Jurkat, Clone E6-1 (cell line): ENCODE results near the gene NKAIN2.

ENCODE experiments used
- DNase-seq: peaks from one replicate; pipeline ENCODE4 v3.0.0-alpha.2; 2011; ENCODE audit warnings: low read depth, low spot score
- H3K4me3 ChIP-seq: 2 replicates; pipeline ENCODE4 v1.5.1; 2011; ENCODE audit warnings: mild to moderate bottlenecking, low read length, control low read depth, moderate library complexity

NKAIN2 gene

DNA sequence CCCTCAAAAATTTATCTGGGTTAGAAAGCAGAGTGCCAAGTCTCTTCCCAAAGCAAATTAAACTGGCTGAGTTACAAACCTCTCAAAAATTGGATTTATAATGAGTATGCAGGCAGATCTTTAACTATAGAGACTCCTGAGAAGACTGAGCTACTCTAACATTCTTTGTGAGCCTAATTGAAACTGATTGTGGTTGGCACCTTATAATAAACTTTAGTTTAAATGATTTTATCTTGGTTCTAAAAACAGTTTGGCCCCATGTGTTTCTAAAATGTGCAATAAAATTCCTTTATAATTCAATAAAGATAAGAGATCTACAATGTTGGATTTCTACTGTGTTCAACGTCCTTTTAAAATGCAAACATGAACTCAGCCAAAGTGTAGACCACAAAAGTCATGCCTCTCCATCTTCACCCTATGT, 678.4 kb downstream of the NKAIN2 start:
- no peak for DNase-seq
- H3K4me3 ChIP-seq: no peak overlapping the region

DNA sequence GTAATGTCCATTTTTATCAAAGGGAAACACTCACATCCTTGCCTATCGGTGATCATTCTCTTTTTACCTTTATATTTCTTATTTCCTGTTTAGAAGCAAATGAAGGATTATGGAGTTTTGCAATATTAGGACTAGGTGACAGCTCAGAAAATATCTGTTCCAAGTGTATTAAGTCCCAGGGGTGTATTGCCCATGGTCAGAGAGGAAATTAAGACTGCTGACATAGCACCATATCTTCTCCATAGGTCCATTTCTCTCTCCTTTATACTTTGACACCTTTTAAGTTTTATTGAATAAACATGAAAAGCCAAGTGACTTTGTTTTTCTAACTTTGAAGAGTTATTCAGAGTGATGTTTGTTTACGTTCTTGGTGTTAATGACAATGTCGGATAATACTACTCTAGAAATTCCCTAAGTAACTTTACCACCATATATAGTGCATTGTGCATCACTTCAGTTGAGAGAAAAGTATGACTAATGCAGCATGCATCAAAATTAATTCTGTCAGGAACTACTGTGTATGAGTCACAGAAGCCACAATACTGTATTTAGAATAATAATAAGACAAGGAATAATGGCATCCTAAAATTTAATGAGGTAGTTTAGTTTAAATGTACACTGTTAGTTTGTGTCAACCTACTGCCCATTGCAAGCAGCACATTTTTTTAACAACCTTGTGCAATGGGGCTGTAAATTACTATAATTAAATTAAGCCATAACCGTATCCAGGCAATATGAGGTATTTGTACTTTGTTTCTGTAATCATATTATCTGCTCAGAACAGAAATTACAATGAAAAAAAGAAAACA, 684.2 kb downstream of the NKAIN2 start:
- DNase-seq: no peak
- no peak overlapping the region for H3K4me3 ChIP-seq

- H3K4me3 ChIP-seq: no peak overlapping the region
- DNase-seq: no peak
These were observed 686.5 kb downstream of the NKAIN2 start for GRCh38 chr6:124490122-124490521.

GRCh38 chr6:124493259-124493658, 689.6 kb downstream of the NKAIN2 start:
- no peak overlapping the region for H3K4me3 ChIP-seq
- DNase-seq: no peak

GRCh38 chr6:124494956-124495664, 691.4 kb downstream of the NKAIN2 start:
- no peak for DNase-seq
- H3K4me3 ChIP-seq: no peak overlapping the region

- H3K4me3 ChIP-seq: no peak overlapping the region
- no peak for DNase-seq
These were observed 692.1 kb downstream of the NKAIN2 start for GRCh38 chr6:124495665-124496190.

GRCh38 chr6:124496334-124496733, 692.7 kb downstream of the NKAIN2 start:
- no peak for DNase-seq
- H3K4me3 ChIP-seq: no peak overlapping the region

DNA sequence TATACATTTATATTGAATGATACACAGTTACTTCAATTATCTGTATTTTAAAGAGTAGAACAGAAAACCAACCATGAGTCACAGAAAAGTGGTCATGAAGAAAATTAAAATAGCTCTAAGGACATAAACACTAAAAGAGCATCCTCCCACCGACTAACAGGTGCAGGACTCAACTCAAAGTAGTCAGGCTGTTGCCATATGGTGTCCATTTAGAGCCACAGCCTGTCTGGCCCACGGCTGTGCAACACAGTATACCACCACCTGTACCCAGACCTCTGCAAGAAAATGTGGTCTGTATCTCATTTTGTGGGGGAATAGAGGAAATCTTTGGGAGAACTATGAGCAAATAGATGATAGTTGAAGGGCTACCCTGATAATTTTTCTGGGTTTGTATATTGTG, 708.8 kb downstream of the NKAIN2 start:
- no peak for DNase-seq
- H3K4me3 ChIP-seq: no peak overlapping the region

DNA sequence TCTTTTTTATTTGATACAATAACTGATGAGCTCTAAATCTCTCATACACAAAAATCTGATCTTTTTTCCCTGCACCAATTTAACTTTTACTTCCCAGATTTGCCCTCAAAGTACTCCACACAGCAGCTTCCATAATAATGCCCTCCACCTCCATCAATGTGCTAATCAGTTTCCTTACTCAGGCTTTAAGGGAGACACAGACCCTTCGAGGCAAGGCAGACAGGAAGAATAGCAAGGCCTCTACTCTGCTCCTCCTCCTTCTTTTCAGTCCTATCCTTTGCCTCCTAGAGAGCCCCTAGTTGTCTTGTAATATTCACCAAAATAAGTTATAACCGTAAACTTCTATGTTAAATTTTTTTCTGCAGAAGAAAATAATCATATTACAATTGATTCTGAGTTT, 713.7 kb downstream of the NKAIN2 start:
- H3K4me3 ChIP-seq: no peak overlapping the region
- DNase-seq: no peak

GRCh38 chr6:124520514-124520913, 716.8 kb downstream of the NKAIN2 start:
- no peak for DNase-seq
- no peak overlapping the region for H3K4me3 ChIP-seq

DNA sequence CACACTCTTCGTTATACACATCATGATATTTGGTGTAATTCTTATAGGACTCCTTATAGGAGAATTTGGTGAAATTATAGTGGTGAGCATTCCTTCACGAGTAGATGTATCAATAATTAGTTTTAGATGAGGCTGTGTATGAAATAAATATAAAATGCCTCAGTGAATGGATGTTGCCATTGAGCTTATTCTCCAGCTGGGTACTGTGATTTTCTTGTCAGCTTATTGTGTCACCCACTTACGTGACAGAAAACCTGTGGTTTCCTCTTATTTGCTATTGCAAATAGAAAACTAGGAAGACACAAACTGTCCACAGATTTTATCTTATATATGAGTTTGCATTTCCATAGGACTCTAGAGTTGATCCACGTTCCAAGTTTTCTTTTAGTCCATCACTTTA, 718.7 kb downstream of the NKAIN2 start:
- no peak for DNase-seq
- no peak overlapping the region for H3K4me3 ChIP-seq

DNA sequence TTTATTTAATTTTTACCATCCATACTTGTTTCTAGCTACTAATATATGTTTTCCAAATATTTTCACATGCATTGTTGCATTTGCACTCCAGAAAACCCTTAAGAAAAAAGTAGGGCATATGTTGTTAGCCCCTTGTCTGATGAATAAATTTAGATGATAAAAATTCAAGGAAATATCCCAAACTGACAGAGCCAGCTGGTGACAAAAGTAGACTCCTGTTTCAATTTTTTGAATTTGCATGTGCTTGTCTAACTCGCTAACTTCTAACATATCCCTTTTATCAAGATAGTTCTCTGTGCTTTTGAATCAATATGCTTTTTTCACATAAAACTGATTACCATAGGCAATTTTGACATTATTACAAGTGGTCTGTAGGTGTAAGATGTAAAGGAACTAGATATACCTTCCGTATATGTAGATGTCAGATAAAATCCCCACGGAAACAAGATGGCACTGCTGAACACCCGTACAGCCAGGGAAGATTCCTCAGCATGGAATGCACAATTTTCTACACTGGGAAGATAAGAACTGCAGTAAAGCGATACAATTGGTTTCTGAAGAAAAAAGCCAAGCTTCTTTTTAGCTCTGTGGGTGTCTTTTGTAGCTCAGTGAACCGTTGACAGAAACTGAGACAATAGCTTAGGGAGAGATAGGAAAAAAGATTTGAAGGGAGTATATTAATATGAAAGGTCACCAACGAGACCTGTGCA, 721.0 kb downstream of the NKAIN2 start:
- no peak for DNase-seq
- H3K4me3 ChIP-seq: no peak overlapping the region

DNA sequence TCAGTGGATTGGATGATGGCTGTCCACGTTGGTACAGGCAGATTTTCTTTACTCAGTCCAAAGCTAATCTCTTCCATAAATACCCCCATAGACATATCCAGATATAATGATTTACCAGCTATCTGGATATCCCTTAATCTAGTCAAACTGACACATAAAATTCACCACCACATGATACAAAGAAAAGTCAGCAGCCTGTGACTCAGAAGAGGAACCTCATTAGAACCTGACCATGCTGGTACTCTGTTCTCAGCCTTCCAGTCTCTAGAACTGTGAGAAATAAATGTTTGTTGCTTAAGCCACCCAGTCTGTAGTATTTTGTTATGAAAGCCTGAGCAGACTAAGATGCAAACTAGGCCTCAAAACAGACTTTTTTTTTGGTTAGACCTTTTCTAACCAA, 727.3 kb downstream of the NKAIN2 start:
- DNase-seq: no peak
- H3K4me3 ChIP-seq: no peak overlapping the region

DNA sequence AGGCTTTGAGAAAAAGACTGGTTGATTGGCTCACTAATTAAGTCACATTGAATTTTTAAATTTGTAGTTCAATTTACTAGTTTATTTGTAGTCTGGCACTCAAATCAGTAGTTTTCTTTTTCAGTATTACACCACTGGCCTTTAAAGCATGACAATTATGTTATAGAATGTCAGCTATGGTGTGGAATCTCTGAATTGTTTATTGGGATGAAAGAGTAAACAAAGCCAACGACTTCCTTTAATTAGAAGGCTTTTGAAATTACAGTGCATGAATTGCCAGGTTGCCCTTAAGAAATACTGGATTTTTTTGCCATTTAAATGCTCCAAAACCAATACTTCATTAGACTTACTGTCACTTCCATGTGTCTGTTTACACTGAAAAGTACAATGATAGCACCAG, 731.6 kb downstream of the NKAIN2 start:
- DNase-seq: no peak
- H3K4me3 ChIP-seq: no peak overlapping the region

DNA sequence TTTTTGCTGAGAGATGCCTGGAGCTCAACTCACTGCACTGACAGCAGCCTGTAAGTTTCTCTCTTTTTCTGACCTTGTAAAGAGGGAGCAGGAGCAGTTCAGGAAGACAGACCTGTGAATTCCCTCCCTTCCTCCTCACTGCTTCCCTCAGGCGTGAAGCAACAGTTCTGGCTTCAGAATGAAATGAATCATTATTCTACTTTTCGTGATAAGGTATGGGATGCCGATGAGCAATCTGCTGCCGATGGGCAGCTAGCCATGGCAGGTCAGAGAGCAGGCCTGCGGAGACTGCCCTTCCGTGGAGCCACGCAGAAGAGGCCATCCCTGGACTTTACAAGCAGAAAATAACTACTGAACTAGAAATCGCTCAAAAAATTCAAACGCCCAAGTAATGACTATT, 732.1 kb downstream of the NKAIN2 start:
- H3K4me3 ChIP-seq: no peak overlapping the region
- DNase-seq: no peak

DNA sequence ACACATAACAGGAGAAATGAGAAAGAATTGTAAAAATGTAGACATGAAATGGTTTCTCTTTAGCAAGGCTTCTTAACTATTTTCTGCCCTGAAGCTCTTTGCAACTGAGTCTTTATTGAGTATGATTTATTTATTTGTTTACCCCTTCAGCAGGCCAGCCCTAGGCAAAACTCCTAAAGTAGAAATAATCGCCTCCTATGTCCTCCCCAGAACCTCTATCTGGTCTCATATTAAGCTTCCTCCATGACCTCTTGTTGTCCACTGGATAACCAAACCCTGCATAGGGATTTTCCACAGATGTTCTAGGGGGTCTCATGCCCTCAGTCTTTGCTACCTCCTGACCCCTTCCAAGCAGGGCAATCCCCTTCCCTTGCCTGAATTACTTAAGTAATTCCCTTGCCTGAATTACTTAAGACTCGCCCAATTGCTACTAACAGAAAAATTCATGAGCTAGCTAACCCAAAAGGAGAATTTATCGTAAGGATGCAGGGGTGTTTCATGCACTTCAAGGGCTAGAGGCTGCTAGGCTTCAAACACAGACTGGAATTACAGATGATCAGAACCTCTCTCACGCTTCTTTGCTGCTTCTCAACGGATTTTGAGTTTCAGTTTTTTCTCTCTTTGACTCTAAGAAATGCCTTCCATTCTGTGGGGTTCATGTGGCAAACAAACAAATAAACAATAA, 732.6 kb downstream of the NKAIN2 start:
- no peak overlapping the region for H3K4me3 ChIP-seq
- DNase-seq: no peak

DNA sequence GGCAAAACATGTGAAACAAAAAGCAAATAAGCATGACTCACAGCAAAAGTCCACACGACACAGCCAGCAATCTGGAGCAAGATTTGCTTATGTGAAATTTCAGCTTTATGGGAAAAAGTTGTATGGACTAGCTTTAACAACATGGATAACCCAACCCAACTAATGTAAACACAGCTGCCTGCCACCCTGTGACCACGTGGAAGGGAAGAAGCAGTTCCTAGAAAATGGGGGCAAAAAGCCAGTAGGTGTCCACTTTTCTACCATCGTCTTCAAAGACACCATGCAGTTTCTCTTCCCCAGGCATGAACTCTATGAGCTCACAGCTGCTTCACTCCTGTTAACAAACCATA, 733.2 kb downstream of the NKAIN2 start:
- DNase-seq: no peak
- H3K4me3 ChIP-seq: no peak overlapping the region

GRCh38 chr6:124539096-124539495, 735.4 kb downstream of the NKAIN2 start:
- DNase-seq: no peak
- H3K4me3 ChIP-seq: no peak overlapping the region

GRCh38 chr6:124541573-124541972, 737.9 kb downstream of the NKAIN2 start:
- no peak overlapping the region for H3K4me3 ChIP-seq
- no peak for DNase-seq
